EL (cell line): ENCODE measurements around the gene IFT27.

Source experiments
- DNase-seq: peaks from one replicate; pipeline ENCODE4 v3.0.0-alpha.2; 2016

The IFT27 gene

DNA sequence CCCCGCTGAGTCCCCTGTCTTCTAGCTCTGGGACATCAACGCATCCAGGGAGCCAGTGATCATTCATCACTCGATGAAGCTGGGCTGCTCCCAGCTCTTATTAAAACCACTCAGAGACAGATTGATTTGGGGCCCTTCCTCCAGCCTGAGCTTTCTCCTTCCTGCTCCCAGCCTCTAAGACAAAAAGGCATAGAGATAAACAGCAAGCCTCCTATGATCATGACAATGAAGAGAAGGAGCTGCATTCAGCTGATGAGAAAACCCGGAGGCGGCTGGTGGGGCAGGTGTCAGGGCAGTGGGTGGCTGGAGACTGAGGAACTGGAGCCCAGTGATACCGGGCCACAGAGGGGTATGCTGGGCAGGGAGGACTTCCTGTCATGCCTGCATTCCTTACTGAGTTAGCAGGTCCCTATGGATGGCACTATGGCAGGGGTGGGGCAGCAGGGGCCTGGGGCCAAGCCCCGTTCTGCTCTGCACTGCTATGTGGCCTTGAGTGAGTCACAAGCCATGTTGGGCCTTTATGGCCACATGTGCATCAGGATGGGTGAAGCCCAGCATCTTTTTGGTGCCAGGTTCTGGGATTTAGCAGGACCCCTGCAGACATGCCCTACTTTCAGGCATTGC, 20.7 kb upstream of the IFT27 start:
- no peak for DNase-seq

DNA sequence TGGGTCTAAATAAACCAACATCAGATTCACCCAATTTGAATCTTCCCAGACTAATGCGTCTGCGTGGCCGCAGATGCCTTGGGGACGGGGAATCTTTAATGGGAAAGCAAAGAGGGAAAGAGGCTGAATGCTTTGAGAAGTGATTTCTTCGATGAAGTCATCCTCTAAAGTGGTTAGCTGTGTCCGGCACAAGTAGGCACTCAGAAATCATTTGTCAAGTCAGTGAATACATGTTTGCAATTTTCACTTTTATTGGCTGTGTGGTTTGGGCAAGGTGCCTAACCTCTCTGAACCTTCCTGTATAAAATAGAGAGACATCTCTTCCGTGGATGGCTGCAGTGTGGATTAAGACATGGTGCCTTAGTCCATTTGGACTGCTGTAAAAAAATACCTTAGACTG, 19.7 kb upstream of the IFT27 start:
- no peak for DNase-seq

DNA sequence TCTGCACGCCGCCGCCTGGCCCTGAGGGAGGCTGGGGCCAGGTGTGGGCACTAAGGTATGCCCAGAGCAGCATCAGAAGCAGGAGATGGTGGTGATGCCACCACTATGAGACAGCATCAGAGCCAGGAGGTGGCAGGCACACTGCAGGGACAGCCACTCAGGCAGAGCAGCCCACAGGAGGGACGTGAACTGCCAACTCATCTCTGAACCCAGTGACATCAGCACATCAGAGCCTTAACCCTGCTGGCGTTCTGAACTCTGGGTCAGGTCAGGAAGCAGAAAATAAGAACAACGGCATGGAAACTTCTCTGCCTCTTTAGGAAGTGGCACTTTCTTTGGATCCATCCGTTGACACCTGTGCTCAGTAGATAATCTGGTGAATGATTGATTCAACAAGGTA, 14.7 kb upstream of the IFT27 start:
- no peak for DNase-seq

DNA sequence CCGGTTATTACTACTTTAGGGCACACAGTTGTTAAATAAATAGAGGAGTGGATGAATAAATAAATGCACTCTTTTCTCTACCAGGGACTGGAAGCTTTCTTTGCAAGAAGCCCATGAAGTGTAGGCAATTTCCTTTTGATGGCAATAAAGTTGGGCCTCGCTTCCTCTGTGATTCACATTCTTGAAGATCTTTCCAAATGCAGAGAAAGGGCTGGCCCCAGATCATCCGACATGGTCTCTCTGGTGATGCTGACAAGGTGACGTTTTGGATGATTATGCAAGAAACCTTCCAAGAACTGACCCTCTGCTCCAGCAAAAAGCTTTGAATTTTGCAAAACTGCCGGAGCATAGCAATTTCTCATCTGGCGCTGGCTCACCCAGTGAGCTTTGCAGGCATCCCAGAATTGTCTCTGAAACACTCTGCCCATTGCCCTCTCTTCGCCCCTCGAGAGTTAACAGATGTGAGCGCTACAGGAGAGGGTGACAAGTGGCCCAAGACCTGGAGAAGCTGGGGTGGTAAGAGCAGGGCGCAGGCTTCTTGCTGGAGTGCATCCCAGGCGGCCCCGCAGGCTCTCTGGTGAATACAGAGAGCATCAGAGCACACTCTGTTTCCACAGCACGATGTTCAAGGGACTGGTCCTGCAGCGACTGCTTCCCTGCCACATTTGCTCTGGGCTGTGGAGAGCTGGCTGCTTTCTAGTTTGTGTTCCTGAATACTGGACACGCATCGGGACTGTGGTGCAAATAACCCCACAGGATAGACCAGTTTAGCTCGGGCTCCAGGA, 11.5 kb upstream of the IFT27 start:
- DNase-seq, result no peak

DNA sequence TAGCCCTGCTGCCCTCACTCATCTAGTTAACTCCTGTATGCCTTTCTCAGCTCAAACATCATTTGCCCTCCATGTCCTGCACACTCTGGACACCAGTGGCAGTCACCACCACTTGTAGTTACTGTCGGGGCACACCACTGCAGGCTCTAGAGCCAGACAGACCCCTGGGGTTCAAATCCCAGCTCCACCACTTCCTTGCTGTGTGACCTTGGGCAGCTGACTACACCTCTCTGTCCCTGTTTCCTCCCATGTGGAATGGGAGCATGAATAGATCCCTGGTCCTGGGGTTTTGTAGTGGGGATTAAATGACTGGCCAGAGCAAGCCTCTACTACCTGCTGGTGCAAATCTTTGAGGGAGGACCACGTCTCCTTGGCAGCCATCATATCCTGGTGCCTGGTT, 7.8 kb upstream of the IFT27 start:
- no peak for DNase-seq

DNA sequence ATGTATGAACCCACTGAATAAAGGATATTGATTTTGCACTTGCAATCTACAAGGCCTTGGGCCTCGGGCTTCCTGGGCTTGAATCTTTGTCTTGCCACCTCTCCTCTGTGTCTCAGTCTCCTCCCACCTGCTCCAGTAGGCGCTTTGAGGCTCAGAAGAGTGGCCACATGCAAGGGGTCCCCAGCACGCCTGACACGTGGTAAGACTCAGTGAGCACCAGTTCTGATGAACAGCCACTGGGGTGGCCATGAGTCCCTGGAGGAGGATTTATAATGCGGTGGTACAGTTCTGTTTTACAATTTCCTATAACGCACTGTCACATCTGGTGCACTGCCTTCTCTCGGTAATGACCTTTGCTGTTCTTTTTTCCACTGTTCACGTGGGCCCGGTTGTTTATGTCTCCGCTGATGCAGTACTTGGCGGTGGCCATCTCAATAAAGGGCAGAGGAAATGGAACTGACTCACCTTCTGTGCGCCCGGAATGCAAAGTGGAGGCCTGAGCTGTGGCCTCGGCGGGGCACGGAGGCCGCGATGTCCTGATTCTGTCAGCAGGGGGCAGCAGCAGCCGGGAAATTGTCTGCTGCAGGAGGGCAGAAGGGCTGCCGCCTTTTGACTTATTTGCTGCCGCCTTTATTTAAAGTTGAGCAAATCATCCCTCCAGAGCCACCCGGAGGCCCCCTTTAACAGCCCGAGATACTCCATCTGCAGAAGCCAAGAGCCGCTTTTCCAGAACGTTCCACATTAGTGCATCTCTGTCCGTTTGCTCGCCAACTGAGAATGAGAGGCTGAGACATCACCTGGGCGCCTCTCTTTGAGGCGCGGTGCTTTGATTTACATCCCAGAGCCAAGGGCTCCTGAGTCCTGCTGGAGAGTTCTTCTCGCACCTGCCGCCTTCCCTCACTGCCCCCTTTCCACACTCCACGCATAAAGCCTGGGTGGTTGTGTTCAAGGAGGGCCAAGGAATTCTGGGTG, 6.0 kb upstream of the IFT27 start:
- DNase-seq, result peak; percentile 88

DNA sequence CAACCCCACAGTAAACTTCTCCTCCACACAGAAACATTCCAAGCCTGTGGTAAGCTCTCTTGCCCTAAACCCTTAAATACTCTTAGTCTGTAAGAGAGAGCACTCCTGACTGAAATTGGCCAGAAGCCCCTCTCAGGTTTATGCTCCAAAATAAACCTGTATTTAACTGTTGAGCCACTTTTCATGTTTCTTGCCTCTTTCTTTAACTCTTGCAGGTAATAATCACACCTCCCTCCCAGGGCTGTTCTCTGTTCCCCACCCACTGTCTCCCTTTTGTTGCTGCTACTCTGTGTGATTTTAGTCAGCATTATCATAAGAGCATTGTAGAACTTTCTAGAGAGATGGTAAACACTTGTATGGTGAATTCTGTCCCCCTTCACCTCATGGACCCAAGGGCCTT, 2.1 kb upstream of the IFT27 start:
- DNase-seq, result no peak

DNA sequence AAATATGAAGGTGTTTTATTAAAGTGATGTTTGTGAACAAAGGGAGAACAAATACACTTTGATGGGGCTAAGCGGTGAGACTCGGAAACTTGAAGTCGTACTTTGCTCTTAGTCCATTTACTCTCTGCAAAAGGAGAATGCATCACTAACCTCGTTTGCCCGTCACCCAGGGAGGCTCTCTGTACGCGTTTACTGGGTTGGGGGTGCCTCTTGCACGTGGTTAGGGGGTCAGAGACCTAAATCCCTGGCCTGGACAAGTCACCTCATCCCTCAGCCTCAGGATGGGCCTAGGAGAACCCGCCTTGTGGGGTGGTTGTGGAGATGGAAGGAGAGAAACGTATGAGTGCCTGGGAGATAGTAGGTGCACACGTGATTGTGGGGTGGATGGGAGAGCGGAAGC, 803 bp upstream of the IFT27 start:
- DNase-seq, result no peak

DNA sequence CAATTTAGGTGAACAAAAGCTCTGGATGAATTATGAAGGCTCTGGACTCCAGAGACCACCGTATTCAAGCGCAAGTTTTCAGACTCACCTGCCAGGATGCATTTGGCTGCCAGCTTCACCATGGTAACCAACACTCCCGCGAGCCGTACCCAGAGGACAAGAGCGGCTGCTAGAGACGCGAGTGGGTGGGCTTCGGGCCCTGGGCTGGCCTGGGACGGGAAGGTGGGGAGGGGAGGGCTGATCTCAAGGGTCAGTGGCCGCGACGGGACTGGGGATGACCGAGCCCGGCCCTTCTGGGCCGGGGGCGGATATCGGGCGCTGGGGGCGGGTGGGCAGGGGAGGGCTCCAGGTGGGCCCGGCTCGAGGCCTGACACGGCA, 344 bp downstream of the IFT27 start:
- DNase-seq, result no peak

DNA sequence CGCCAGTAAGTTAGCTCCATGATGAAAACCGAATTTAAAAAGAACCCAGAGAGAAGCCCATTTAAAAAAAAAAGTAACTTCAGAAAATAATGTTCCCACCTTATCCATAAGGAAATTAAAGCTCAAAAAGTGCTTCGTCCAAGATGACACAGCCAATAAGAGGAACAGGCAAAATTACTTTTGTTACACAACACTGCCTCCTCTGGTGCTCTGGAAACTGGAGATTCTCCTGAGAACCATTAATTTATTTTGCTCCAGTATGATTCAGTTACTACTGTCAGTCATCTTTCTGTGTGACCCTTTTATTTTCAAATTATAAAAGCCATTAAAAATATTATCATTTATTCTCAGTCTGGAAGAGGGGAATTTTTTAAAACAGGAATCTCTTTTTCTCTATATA, 2.0 kb downstream of the IFT27 start:
- DNase-seq, result peak; percentile 24

DNA sequence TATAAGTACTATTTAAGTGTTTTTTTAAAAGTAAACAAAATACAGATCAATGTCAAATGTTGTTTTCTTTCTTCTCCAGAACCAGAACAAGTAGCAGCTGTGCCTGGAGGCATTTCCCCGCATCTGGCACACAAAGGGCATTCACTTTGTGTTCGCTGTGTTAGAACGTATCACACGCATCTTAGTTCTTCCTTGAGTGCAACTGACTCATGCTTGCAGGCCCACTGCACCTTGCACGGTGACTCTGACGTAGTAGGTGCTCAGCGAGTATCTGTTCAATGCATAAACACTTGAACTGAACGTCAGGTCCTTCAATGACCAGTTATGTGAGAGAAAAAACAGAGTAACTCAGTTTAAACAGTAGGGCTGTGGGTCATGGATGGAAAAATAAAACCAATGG, 3.5 kb downstream of the IFT27 start:
- DNase-seq, result no peak

DNA sequence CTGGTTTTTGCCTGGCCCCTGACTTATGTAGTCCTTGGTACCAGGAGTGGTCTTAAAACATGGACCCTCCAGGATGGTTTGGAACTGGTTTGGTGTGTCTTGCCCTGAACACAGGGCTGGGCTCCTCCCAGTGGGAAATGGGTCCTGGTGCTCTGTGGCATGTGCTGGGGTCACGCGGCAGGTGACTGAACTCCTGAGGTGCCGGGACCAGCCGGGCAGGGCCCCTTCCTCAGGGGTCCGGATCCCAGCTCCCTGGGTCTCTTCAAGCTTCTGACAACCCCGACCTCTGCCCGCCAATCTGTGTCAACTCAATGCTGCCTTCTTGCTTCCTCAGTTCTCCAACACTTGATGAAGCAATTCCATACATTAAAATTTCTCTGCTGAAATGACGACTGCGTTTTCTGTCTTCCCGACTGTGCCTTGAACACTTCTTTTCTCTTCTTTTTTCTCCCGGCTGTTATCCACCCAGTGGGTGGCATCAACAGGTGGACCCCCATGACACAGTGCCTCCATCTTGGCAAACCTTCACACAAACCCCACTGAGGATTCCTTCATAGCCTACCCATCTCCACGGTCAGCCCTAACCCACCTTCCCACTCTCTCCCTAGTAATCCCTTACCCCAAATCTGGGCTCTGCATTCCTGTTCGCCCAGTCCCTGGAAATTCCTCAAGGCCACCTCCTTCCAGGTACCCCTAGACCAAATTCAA, 4.4 kb downstream of the IFT27 start:
- DNase-seq, result no peak

DNA sequence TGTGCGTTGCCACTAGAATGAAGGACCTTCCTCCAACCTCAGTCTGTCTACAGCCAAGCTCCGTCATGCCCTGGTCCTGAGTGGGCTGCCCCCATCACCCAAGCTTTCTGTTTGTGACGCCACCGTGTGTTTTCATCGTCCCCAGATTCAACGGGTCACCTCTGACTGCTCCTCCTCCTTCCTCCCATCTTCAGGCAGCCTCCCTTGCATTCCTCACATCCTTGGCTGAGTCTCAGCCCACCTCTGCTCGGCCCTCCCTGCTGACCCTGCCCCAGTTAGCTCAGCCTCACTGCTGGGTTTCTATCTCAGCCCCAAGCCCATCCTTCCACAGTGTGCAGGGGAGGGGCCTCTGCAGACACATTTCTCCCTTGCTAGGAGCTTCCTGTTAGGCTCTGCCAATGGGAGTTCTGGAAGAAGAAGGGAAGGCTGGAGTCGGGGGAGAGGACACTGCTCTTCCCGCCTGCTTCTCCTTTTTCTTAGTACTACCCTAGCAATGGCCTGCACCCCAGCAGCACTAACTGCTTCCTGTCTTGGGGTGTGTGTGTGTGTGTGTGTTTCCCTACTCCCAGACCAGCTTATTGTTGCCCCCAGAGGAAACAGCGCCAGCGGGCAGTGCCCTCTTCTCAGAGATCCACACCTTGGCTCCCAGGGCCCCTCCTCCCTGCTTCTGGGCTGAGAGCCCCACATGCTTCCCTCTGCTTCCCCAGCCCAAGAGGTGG, 5.2 kb downstream of the IFT27 start:
- no peak for DNase-seq

DNA sequence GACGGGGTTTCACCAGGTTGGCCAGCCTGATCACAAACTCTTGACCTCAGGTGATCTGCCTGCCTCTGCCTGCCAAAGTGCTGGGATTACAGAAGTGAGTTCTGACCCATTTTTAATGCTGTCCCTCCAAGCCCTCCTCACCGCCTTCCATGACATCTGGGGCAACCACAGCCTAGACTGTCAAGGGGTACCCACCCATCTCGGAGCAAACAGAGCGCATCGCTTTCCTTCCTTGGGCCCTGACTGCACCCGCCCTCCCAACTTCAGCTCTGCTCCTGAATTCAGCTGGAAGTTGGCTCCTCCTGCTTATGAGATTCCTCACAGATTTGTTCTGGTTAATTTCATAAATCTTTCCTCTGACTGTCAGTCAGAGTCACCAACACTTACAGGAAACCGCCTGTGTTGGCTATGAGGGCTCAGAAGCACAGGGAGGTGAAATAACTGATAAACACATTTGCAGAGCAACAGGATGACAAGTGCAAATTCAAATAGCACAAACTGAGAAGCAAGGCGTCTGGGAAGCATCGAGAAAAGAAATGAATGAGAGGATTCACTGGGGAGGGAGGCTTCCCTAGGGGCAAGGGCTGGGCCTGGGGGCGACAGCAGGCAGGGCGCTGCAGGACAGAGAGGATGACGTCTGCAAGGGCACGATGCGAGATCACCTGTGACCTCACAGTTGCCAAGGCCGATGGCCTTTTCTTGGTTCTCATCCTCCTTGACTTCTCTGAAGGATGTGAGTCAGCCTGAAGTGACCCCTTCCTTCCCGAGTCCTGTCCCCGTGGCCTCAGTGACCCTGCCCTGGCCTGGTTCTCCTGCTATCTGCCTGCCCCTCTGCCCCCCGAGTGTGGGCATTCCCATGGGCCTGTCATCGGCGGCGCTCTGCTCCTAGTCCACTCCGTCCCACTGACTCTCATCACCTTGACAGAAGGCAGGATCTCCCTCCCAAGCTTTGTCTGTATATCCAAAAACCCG, 6.1 kb downstream of the IFT27 start:
- no peak for DNase-seq

DNA sequence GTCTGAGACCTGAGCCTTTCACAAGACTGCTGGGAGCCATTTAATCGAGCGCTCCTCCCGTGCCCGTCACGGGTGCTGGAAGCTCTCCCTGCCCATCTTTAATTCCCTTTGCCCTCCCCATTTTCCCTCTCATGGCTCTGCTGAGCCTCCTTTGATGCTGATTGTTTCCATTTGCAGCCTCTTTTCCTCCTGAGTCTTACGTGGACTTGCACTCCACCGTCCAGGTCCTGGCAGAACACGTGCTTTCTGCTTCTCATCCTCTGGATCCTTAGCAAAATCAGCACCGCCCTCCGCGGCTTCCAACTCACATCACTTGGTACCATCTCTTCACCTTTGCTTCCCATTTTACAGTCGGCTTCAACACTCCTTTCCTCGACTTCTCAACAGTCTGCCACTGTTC, 7.3 kb downstream of the IFT27 start:
- no peak for DNase-seq

DNA sequence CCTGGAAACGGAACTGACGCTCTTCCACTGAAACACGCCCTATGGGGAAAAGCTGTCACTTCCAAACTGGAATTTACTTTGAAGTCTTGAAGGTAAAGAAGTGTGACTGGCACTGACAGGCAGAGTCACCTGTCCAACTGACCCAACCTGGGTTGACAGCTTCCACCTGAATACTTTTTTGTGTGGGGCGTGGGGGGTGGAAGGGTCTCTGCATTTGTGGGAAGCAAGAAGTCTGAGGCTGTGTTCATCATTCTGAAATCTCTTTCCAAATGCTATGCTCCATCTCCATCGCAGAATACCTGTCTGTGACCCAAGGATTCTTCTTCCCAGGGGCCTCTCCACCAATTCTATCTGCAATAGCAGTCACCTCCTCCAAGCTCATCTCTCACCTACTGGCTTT, 7.8 kb downstream of the IFT27 start:
- no peak for DNase-seq

DNA sequence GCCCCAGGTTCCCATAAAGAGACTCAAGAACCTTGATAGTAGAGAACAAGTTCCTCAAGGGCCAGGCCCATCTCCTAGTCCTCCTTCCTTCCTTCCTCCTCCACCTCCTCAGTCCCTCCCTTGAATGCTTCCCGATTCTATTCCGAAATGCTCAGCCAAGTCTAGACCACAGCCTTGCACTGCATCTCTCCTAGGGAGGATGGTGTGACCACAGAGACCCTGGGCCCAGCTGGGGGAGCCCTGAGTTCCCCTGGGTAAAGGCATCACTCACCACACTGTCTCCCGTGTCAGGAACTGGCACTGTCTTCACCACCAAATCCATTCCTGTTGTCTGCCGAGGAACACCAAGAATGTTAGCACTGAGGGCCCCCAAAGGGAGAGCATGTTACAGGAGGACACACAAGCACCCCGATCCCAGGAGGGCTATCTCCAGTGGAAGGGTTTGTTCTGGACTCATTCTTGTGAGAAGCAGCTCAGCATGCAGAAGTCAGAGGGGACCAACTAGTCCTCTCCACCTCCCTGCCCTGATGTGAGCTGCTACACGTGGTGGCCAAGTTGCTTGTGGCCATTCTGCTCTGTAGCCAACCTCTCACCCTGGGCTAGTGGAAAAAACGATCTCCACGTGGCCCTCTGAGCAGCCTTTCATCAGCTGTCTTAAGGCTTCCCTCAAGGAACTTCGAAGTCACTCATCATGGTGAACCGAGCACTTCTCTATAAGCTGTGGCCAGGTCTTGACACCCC, 8.7 kb downstream of the IFT27 start:
- no peak for DNase-seq

DNA sequence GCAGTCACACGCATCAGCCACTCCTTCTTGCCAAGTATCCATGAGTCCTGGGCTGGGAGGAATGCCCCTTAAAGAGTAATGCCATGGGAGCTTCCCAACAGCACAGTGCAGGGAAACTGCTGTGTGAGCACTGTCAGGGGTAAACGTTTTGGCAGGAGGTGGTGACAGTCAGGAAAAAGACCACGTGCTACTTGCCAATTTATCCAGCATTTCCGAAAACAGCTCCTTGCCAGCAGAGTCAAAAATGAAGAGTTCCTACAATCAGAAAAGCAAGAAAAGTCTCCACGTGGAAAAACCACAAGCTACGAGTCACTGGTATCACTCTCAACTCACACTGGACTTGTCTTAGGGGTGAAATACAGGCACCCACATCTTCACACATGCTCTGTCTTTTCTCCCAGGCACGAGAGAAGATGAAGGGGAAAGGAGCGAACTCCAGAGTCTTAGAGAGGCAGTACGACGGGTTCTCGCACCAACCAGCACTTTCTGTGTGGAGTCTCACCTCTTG, 9.9 kb downstream of the IFT27 start:
- peak; percentile 38 for DNase-seq

DNA sequence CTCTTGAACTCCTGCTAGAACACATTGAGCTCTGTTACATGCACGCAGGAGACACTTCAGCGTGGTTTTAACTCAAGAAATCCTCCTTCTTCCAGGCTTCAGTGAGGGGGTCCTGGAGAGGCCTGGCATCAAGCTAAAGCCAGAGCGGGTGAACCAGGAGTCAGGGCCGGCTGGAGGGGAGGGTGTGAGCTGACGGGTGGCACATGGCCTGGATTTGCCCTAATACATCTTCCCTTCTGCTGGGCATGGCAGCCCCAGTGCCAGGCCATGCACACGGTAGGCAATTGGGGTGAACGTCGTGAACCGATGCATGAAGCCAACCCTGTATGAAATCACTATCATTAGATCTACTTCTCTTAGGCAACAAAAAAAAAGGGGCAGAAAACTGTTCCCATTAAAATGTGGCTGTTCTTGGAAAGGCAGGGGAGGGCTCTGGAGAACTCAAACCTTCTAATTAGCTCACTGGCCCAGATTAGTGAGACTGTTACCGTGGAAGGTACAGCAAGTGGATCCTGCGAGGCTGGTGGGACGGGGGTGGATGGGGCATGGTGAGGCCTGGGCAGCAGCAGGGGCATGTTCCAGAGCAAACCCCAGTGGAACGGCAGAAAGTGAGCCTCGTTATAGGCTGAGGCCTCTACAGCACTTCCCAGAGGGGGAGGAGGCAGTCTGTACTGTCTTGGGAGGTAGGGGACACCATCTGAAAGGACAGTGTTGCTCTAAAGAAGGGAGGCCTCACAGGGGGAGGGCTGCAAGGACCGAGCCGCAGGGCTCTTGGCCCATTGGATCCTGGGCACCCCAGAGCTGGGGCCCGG, 10.6 kb downstream of the IFT27 start:
- no peak for DNase-seq
